ENCODE measurements around the gene C5. TPM values are rescaled to one million over a fixed set of nuclear protein-coding genes. Genes with fewer than 3 reads are reported as not detected.

C5 gene
- 0.98 and 1.5 TPM in 2 replicates for total RNA-seq

GRCh38 chr9:121050128-121050988 lies at the start of gene C5:
C5 (minus strand) TSS chr9:121050275; CDS start chr9:121050246, 29 bp downstream.

GRCh38 chr9:121074370-121075250 lies 24.5 kb upstream of the C5 start, which contains the start of gene CNTRL:
CNTRL (plus strand) TSS chr9:121074955; CDS start chr9:121088327, 13,372 bp downstream.

GRCh38 chr9:120926397-120926928 lies 123.6 kb downstream of the C5 start, which contains the start of gene TRAF1:
TRAF1 (minus strand) TSS chr9:120926796; CDS start chr9:120926075, 721 bp downstream.

Other genes starting within 250 kb of the C5 start
- 26.6 and 34.1 TPM in 2 replicates for gene PSMD5, start 207.4 kb downstream of the C5 start, total RNA-seq
- 22.1 and 121 TPM in 2 replicates for gene PHF19, start 173.1 kb downstream of the C5 start, total RNA-seq
- 2.4 and 2.6 TPM in 2 replicates for gene TRAF1, start 123.5 kb downstream of the C5 start, total RNA-seq
- gene CNTRL, start 24.7 kb upstream of the C5 start, total RNA-seq: 3.8 and 6.4 TPM in 2 replicates
- 16.6 and 20.2 TPM in 2 replicates for gene RAB14, start 151.6 kb upstream of the C5 start, total RNA-seq
- gene GSN, start 217.9 kb upstream of the C5 start, total RNA-seq: 143 and 349 TPM in 2 replicates

All from mesangial cell (primary cell).